ENCODE measurements around the gene PCTP. TPM values are rescaled to one million over a fixed set of nuclear protein-coding genes. Genes with fewer than 3 reads are reported as not detected.

The PCTP gene
- 25.1 and 30.5 TPM in 2 replicates for total RNA-seq

DNA sequence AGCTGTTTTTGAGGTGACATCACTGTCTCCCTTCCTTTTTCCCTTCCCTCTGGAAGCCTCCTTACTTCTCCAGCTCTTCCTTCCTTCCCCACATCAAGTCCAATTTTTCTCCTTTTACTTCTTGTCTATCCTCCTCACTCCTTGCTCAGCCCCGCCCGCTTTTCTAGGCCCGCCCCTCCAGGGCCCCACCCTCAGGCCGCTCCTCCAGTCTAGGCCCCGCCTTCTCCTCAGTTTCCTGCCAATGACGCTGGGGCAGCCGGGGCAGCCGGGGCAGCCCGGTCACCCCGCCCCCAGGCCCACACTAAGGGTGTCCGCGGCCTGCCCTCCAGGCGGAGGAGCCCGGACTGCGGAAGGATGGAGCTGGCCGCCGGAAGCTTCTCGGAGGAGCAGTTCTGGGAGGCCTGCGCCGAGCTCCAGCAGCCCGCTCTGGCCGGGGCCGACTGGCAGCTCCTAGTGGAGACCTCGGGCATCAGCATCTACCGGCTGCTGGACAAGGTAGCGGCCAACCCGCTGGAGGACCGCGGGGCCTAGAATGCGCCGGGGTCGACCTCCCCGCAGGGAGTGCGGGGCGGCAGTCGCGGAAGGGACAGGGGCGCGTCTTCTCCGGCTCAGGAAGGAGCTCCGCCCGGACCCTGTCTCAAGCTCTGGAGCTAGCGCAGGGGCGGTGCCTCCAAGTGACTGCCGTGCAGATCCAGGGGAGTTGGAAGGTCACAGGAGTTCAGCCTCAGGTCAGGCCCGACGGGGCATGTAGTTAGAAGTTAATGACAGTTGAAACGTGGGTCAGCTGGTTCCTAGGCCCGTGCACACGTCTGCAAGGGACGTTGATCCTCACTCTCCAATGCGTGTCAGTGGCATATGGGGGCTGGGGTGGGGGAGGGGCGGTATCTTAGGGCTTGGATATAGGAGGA lies at the start of gene PCTP:
Gene PCTP, plus strand, starts transcription at position 302 of the 908 bp plus-strand sequence. Its CDS starts 53 bp downstream, at position 355.

GRCh38 chr17:55722742-55723487 lies 27.9 kb upstream of the PCTP start, which contains the start of gene TMEM100:
Gene TMEM100 (minus strand): TSS chr17:55722864. CDS start chr17:55721070, 1,794 bp downstream.

Other genes with a start within 250 kb of the PCTP start
- under 0.01 TPM in 1 of 2 replicates, not detected in the other for gene SMIM36, start 239.6 kb upstream of the PCTP start, total RNA-seq
- not detected in 2 replicates for gene TMEM100, start 28.2 kb upstream of the PCTP start, total RNA-seq